T-helper 2 cell (primary cell): ENCODE data around the gene ATP2B2.

Experiments used
- DNase-seq, 5 experiments: peaks; one replicate each; pipeline versions ENCODE4 v3.0.0 to v3.0.0-alpha.2; 2012 to 2022

The ATP2B2 gene

DNA sequence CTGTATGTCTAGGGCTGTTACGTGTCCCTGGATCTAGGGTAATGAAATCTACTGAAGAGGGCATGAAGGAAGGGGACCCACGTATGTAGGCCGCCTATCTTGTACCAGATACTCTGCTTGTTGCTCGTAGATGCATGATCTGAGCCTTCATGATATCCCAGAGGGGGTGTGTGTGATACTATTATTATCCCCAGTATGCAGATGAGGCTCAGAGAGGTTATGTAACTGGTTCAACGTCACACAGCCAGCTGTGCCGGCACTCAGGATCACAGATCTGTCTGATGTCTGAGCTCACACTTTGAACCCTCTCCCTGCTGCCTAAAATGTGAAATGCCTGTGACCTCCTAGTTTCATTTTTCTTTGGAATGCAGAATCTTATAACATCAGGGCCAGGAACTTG lies 148.3 kb downstream of the ATP2B2 start:
- DNase-seq: no peak

- no peak for DNase-seq
Measured at GRCh38 chr3:10356461-10356981, 148.9 kb downstream of the ATP2B2 start.

GRCh38 chr3:10354361-10355015 lies 150.9 kb downstream of the ATP2B2 start:
- no peak for DNase-seq

- no peak for DNase-seq
Measured at GRCh38 chr3:10353661-10354360, 151.6 kb downstream of the ATP2B2 start.

DNA sequence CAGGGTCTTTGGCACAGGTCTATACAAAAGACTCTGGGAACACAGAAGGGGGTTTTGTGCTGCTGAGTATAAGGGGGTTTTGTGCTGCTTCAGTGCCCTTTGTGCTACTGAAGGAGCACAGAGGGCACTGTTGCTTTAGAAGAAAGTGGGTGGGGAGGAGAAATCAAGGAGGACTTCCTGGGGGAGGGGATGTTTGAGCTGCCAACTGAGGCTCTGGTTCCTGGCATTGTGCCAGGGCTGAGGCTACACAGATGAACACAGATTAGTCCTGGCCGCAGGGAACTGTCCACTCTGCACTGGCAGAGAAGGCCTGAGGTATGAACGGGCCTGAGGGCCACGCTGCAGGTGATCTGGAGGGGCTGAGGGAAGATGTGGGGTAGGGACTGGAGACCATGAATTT lies 152.2 kb downstream of the ATP2B2 start:
- no peak for DNase-seq

DNA sequence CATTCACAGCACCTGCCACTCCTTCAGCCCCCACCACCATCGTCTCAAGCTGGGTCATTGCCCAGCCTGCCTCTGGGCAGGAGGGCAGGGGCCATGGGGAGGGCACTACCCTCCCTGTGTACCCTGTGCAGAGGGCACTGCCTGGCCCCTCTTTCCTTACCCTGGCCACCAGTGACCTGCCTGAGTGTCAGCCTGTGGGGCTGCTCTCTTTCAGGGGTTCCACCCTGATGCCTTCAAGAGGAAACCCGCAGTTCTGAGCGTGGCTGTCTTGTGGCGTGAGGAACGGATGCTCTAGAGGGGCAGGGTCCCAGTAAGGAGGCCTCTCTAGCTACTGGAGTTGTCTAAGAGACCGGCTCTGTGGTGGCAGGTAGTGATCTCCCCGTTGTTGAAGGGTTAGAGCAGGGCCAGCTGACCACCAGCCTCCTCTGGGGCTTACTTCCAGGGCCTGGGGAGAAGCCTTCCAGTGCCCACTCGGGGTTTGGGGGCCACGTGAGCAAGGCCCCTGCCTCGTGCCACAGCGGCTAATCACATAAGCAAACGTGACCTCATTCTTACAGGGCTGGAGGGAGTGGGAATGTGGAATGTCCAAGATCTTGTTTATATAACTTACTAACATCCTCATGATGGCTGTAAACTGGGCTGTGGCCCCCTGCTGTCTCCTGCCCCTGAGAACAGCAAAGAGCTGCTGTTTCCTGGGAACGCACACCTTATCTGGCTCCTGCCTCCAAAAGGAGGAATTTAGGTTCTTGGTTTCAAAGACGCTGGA lies 153.1 kb downstream of the ATP2B2 start:
- DNase-seq: no peak

- no peak for DNase-seq
Measured at GRCh38 chr3:10351013-10351735, 154.2 kb downstream of the ATP2B2 start.

DNA sequence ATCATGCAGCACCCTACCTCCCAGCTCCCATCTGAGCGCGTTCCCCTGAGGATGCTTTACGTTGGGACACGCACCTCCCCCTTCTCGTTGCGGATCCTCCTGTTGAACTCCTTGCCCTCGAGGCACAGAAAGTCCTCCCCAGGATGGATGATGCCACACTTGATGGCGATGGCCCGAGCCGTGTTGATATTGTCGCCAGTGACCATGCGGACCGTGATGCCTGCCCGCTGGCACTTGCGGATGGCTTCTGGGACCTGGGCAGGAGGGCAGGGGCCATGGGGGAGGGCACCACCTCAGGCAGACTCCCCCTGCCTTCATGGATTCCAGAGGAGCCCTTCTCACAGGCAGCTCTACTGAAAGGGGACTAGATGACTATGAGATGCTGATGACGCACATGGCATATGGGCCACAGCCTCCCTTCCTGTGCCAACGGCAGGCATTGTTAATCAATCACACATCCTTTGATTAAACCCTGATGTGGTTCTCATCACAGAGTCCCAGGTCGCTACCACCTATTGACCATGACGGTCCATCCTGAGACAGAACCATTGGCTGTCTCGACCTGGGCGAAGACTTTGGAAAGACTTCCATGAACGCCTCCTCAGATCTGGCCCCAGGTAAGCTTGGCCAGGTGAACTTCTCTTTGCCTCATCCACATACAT lies 154.9 kb downstream of the ATP2B2 start:
- DNase-seq: peak in 1 of 5 experiments; percentile 27

GRCh38 chr3:10349801-10350200 lies 155.6 kb downstream of the ATP2B2 start:
- DNase-seq: no peak

GRCh38 chr3:10348404-10348721 lies 157.0 kb downstream of the ATP2B2 start:
- DNase-seq: no peak

DNA sequence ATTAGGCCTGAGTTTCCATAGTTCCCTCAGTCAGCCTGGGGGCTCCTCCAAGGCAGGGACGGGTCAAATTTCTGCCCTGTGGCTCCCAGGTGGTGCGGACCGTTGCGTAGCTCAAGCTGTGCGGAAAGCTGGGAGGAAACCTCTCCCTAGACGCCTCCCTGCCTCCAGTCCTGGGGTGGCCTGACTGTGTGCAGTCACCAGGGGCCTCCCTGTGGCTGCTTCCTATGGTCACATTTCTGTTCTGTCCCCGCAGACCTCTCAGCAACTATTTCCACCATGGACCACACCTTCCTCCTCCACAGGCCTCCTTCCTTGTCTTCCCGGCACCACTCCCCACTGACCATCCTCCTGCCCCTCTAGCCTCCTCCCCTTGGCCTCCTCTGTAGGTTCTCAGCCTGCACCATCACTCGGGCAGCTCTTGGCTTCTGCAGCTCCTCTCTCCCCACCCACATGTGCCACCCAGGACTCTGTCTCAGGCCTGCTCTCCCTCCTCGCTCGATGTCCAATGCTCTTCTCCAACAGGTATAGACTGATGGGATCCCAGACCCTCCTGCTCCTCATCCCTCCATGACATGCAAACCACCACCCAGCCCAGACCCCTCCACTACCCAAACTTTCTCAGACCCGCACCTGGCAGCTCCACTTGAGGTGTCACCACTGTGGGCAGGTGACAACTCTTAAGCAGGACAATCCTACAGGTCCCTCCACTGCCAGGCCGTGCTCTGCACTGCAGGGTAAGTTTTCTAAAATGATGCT lies 157.6 kb downstream of the ATP2B2 start:
- DNase-seq: no peak

DNA sequence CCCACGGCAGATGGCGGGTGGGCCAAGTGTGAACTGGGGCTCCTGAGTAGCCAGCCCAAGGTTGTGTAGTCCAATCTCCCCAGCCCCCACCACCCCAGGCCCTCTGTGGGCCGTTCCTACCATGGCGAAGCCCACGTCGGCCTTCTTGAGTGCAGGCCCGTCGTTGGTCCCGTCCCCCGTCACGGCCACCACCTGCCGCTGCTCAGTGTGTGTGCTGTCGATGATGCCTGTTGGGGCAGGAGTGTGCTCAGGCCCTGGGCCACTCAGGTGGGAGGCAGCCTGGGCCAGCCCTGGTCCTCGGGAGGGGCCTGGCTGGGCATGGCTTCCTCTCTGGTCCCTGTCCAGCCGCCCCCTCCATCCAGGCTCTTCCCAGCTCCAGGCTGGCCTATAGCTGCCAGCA lies 159.5 kb downstream of the ATP2B2 start:
- no peak for DNase-seq

DNA sequence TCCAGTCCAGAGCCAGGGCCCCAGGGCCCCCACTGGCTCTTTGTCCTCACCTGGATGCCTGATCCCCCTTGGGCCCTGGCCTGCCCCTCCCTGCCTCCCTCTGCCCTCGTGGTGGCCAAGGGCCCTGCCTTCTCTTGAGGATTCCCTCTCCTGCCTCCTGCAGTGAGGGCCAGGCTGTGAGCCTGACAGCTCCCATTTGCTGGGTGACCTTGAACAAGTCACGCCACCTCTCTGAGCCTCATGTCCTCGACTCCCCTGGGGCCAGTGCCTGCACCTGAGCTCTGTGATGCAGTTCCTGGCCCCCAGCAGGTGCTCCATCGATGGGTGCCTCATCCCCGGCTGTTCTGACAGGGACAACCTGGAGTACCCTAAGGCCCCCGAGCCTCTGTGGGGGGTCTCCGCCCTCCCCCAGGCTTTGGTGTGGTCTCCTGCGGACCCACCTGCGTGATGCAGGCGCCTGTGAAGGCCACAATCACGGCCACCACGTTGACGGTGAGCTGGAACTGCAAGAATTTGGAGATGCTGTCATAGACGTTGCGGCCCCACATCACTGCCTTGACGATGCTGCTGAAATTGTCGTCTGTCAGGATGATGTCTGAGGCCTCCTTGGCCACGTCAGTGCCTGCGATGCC lies 160.3 kb downstream of the ATP2B2 start:
- no peak for DNase-seq

DNA sequence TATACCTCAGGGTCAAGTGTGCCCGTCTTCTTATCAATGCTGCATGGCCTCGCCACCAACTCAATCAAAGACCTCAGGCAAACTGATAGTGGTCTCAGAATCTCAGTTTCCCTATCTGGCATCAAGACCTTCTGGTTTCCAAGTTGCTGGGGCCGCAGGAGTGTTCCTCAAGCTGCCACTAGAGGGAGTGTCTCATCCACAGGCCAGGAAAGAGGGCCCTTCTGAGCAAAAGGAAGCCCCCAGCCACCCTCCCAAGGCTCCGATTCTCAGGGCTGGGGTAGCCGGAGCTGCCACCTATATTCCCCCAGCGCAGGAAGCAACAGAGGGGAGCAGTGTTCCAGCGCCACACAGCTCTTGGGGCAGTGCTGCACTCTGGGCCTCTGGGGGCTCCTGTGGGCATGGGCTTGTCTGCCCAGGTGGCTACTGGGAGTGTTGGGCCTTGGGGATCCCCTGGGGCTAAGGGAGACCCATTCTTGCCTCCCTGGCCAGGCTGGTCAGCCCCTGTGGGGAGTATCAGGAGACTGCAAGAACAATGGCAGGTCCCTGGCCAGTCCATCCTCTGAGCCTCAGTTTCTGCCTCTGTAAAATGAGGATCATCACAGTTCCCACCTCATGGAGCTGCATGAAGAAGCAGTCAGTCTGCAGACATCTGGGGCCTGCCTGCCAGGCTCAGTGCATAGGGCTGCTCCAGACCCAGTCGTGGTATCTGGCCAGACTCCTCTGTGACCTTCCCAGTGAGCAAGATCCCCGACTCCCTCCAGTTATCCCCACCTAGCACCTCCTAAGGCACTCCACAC lies 161.0 kb downstream of the ATP2B2 start:
- peak in 4 of 5 experiments; percentile 21 to 49 (median 34) for DNase-seq

GRCh38 chr3:10343526-10343925 lies 161.9 kb downstream of the ATP2B2 start:
- DNase-seq: no peak

DNA sequence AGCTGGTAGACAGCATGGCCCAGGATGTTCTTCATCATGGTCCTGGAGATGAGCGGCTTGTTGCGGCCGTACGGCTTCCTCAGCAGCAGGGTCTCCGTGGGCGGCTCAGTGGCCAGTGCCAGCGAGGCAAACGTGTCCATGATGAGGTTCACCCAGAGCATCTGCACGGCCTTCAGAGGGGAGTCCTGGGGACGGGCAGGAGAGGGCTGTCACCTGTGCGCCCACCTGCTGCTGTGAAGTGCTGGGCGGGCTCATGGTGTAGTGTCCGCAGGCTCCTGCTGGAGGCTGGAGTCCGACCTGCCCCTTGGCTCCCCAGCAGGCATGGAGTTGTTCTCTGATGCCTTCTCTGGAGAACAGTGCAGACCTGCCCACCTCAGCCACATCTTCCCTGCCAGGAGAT lies 162.6 kb downstream of the ATP2B2 start:
- no peak for DNase-seq

- DNase-seq: no peak
Measured at GRCh38 chr3:10341901-10342398, 163.4 kb downstream of the ATP2B2 start.

DNA sequence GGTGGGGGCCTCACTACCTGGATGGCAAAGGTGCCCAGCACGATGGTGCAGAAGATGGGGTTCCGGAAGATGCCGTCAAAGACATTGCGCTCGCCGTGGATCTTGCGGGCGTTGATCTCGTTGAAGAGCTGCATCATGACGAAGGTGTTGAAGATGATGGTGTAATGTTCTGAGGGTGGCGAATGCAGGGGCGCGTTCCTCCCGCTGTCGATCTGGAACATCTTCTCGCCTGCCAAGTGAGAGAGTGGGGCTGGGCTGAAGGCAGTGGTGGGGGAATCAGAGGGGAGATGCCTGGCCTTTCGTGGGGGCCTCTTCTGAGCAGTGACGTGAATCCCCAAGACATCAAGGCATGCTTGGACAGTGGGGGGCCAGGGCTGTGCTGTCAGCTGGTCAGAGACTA lies 164.9 kb downstream of the ATP2B2 start:
- no peak for DNase-seq

- DNase-seq: no peak
Measured at GRCh38 chr3:10340046-10340445, 165.3 kb downstream of the ATP2B2 start.

GRCh38 chr3:10339376-10339955 lies 165.9 kb downstream of the ATP2B2 start:
- DNase-seq: no peak
